SU-DHL-6 (cell line): ENCODE results near the gene TARBP1.

Experiments used
- H2AFZ ChIP-seq: fragments of 200-600 bp; sonication (generic); 2 replicates; pipeline ENCODE4 v1.6.1; 2014; ENCODE audit warnings: low read depth, mild to moderate bottlenecking, moderate library complexity, mixed read lengths, antibody characterized with exemption, low read length; ENCODE audit not compliant: severe bottlenecking
- H3F3A ChIP-seq: fragments of 200-600 bp; shearing (Covaris generic); 2 replicates; pipeline ENCODE4 v1.6.0; 2016; ENCODE audit warnings: antibody characterized with exemption, mild to moderate bottlenecking; ENCODE audit not compliant: insufficient read depth
- H3K27ac ChIP-seq: fragments of 200-600 bp; sonication (generic); 2 replicates; pipeline ENCODE4 v1.5.1; 2016; ENCODE audit warnings: low read depth, mild to moderate bottlenecking, low read length, moderate library complexity, mixed read lengths
- H3K27me3 ChIP-seq: fragments of 200-600 bp; sonication (generic), shearing (Covaris generic); 2 replicates; pipeline ENCODE4 v1.6.0; 2014; ENCODE audit warnings: mild to moderate bottlenecking, low read length
- H3K36me3 ChIP-seq: fragments of 200-600 bp; sonication (generic); 2 replicates; pipeline ENCODE4 v1.6.1; 2014; ENCODE audit warnings: mild to moderate bottlenecking, low read length, mixed read lengths
- H3K4me2 ChIP-seq: fragments of 300-600, 200-600 bp; shearing (Covaris generic), sonication (generic); 2 replicates; pipeline ENCODE4 v1.6.0; 2014; ENCODE audit warnings: low read length, low read depth, mild to moderate bottlenecking; ENCODE audit not compliant: poor library complexity, severe bottlenecking
- H3K4me3 ChIP-seq: fragments of 200-600 bp; sonication (generic); 2 replicates; pipeline ENCODE4 v1.5.1; 2014; ENCODE audit warnings: antibody characterized with exemption, low read length, mild to moderate bottlenecking, mixed read lengths; ENCODE audit not compliant: insufficient read depth, poor library complexity, severe bottlenecking
- H3K79me2 ChIP-seq: fragments of 200-600 bp; sonication (generic); 2 replicates; pipeline ENCODE4 v1.6.1; 2014; ENCODE audit warnings: mild to moderate bottlenecking, low read length, moderate library complexity; ENCODE audit not compliant: insufficient read depth
- H3K9ac ChIP-seq: fragments of 200-600 bp; sonication (generic); 2 replicates; pipeline ENCODE4 v1.7.0; 2014; ENCODE audit warnings: mild to moderate bottlenecking, low read length
- H3K9me2 ChIP-seq: fragments of 200-600 bp; sonication (generic); replicated peaks from 2 replicates; pipeline ENCODE4 v1.6.1; 2014; ENCODE audit warnings: low read length; ENCODE audit not compliant: insufficient read depth
- H3K9me3 ChIP-seq: fragments of 200-600 bp; sonication (generic); 2 replicates; pipeline ENCODE4 v1.6.1; 2014; ENCODE audit warnings: low read length, mixed read lengths; ENCODE audit not compliant: insufficient read depth
- H4K20me1 ChIP-seq: fragments of 200-600 bp; sonication (generic); 2 replicates; pipeline ENCODE4 v1.6.1; 2014; ENCODE audit warnings: low read depth, mild to moderate bottlenecking, antibody characterized with exemption, low read length, moderate library complexity, mixed read lengths
- EZH2phosphoT487 ChIP-seq: fragments of 200-600 bp; sonication (generic), shearing (Covaris generic); conservative IDR thresholded peaks from 2 replicates; pipeline ENCODE4 v1.6.1; 2018; ENCODE audit warnings: mild to moderate bottlenecking, antibody characterized with exemption, low read length, moderate library complexity, mixed read lengths
- TF ChIP-seq, protein P1 (sequence below): fragments of 200-600 bp; sonication (generic); IDR thresholded peaks from one replicate; pipeline ENCODE4 v1.5.1; 2017; ENCODE audit warnings: antibody characterized with exemption, mild to moderate bottlenecking, low read length, moderate library complexity; ENCODE audit not compliant: insufficient read depth, poor library complexity, severe bottlenecking

The TARBP1 gene

DNA sequence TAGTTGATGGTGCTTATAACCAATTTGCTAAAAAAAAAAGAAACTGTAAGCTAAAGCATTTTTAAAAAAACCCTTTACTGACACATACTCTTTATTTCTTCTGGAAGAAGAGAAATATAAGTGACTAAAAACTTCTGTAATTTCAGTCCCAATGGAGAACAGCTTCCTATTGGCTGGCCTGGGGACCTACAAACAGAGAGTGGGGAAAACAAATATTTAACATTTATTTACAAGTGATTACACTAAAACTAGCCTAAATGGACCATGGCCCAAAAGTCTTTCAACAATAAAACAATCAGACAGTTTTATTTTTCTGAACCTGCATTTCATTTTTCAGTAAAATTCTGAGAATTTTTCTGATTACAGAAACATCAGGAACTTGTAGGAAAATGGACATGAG lies 15.2 kb downstream of the TARBP1 start:
- TF ChIP-seq, protein P1, sequence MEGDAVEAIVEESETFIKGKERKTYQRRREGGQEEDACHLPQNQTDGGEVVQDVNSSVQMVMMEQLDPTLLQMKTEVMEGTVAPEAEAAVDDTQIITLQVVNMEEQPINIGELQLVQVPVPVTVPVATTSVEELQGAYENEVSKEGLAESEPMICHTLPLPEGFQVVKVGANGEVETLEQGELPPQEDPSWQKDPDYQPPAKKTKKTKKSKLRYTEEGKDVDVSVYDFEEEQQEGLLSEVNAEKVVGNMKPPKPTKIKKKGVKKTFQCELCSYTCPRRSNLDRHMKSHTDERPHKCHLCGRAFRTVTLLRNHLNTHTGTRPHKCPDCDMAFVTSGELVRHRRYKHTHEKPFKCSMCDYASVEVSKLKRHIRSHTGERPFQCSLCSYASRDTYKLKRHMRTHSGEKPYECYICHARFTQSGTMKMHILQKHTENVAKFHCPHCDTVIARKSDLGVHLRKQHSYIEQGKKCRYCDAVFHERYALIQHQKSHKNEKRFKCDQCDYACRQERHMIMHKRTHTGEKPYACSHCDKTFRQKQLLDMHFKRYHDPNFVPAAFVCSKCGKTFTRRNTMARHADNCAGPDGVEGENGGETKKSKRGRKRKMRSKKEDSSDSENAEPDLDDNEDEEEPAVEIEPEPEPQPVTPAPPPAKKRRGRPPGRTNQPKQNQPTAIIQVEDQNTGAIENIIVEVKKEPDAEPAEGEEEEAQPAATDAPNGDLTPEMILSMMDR: no peak
- TF ChIP-seq EZH2phosphoT487: no peak
- Histone ChIP-seq H3F3A (no peaks in the 10 kb centered on the region), H3K4me3 (no peak overlapping the region), H3K9me2 (no peaks in the 10 kb centered on the region), H3K9me3 (no peaks in the 10 kb centered on the region), H3K36me3 (peaks cover 49% of the 10 kb centered on the region), H3K9ac (no peak overlapping the region), H2AFZ (no peak overlapping the region), H3K27me3 (no peaks in the 10 kb centered on the region), H3K27ac (no peak overlapping the region), H3K4me2 (no peak overlapping the region), H3K79me2 (no peaks in the 10 kb centered on the region), H4K20me1 (no peaks in the 10 kb centered on the region)

DNA sequence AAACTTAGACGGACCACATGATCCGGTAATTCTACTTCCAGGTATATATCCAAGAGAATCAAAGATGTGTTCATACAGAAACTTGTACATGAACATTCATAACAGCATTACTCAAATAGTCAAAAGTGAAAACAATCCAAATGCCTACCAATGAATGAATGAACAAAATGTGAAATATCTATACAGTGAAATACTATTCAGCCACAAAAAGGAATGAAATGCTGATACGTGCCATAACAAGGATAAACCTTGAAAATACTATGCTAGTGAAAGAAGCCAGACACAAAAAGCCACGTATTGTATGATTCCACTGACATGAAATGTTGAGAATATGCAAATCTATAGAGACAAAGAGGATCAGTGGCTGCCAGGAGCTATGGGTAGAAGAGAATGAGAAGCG lies 18.3 kb downstream of the TARBP1 start:
- H3K27ac ChIP-seq: no peak overlapping the region
- no peak overlapping the region for H2AFZ ChIP-seq
- no peaks in the 10 kb centered on the region for H3F3A ChIP-seq
- no peak overlapping the region for H3K4me3 ChIP-seq
- no peaks in the 10 kb centered on the region for H3K27me3 ChIP-seq
- H3K9ac ChIP-seq: no peak overlapping the region
- peaks cover 48% of the 10 kb centered on the region for H3K36me3 ChIP-seq
- no peaks in the 10 kb centered on the region for H3K9me2 ChIP-seq
- no peaks in the 10 kb centered on the region for H4K20me1 ChIP-seq
- H3K4me2 ChIP-seq: no peak overlapping the region
- no peak for TF ChIP-seq EZH2phosphoT487
- TF ChIP-seq, protein P1: no peak
- no peaks in the 10 kb centered on the region for H3K79me2 ChIP-seq
- H3K9me3 ChIP-seq: no peaks in the 10 kb centered on the region

DNA sequence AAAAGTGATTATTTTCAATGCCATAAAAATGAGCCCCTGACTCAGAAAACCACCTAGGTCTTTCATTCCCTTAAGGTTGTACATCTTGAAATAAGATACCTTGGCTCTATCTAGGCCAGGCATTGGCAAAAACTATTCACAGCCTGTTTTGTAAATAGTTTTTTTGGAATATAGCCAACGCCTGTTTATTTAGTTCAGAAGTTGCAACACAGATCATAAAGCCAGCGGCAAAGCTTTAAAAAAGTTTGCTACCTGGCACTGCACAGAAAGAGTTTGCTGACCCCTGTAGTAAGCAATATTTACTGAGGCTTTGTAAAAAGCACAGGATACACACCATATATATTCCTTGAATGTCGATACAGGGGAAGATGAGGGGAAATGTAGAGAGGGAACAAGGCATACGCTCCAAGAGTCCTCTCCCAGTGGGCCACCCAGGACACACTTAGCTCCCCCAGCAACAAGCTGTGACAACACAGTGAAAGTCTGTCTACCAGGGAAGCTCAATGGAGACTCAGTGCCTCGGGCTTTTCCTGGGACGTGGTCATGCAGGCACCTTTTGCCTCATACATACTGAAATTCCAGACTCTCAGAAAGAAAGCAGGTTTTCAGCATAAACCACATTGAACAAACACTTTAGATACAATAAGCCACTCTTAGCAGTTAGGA lies 20.5 kb downstream of the TARBP1 start:
- Histone ChIP-seq H3F3A (peaks cover 4% of the 10 kb centered on the region; the same call in 1 of the 2 replicates), H3K4me3 (no peak overlapping the region), H3K9me3 (no peaks in the 10 kb centered on the region), H4K20me1 (no peaks in the 10 kb centered on the region), H3K9ac (no peak overlapping the region), H3K9me2 (no peaks in the 10 kb centered on the region), H3K36me3 (peaks cover 41% of the 10 kb centered on the region), H3K4me2 (no peak overlapping the region), H3K27ac (no peak overlapping the region), H3K79me2 (no peaks in the 10 kb centered on the region), H3K27me3 (no peaks in the 10 kb centered on the region), H2AFZ (no peak overlapping the region)
- no peak for TF ChIP-seq EZH2phosphoT487
- TF ChIP-seq, protein P1: no peak
